H1 (cell line): ENCODE data around the gene TBC1D7. TPM values are rescaled to one million over a fixed set of nuclear protein-coding genes. Genes with fewer than 3 reads are reported as not detected.

Experiments used
- BACH1 ChIP-seq: IDR thresholded peaks from 2 replicates; pipeline ENCODE4 v1.6.1; 2012; ENCODE audit warnings: low read length, improper control_type of control experiment
- EZH2 ChIP-seq: fragments of 200-600 bp; sonication (generic); IDR thresholded peaks from 2 replicates; pipeline ENCODE4 v1.7.1; 2012; ENCODE audit warnings: low read depth, mild to moderate bottlenecking, moderate library complexity, low read length, inconsistent platforms; ENCODE audit not compliant: severe bottlenecking
- JUND ChIP-seq: IDR thresholded peaks from 2 replicates; pipeline ENCODE4 v1.6.1; 2011; ENCODE audit warnings: mild to moderate bottlenecking, improper control_type of control experiment, low read length
- MAFK ChIP-seq: IDR thresholded peaks from 2 replicates; pipeline ENCODE4 v1.6.1; 2012; ENCODE audit warnings: low read depth, mild to moderate bottlenecking, improper control_type of control experiment, low read length
- POLR2A ChIP-seq, 2 experiments: IDR thresholded peaks; 1 replicate in 1 of 2; 2 replicates in 1 of 2; pipeline ENCODE4 v1.6.1; 2011; ENCODE audit warnings: low read depth in 2 of 2, low read length in 2 of 2, mild to moderate bottlenecking in 2 of 2; ENCODE audit errors: control extremely low read depth in 1 of 2
- RAD21 ChIP-seq, 2 experiments: IDR thresholded peaks in 1 of 2; conservative IDR thresholded peaks in 1 of 2; 2 replicates each; pipeline ENCODE4 v1.6.1; 2011; ENCODE audit warnings: low read depth in 2 of 2, low read length in 2 of 2, improper control_type of control experiment in 1 of 2, inconsistent platforms in 1 of 2, mild to moderate bottlenecking in 1 of 2, moderate library complexity in 1 of 2
- SUZ12 ChIP-seq: fragments of 200-600 bp; sonication (generic); IDR thresholded peaks from 2 replicates; pipeline ENCODE4 v1.6.1; 2012; ENCODE audit warnings: mild to moderate bottlenecking, inconsistent platforms, low read length, moderate library complexity, mixed read lengths
- YY1 ChIP-seq: IDR thresholded peaks from 2 replicates; pipeline ENCODE4 v1.6.1; 2011; ENCODE audit warnings: low read depth, mild to moderate bottlenecking, low read length
- polyA plus RNA-seq, 7 experiments: library from polyadenylated mRNA; depleted of rRNA in 3 of 7; stranded (reverse) in 5 of 7; unstranded in 2 of 7; fragments of >200 nt in 5 of 7; fragments of 200-250 nt in 2 of 7; gene quantifications; 1 replicate in 5 of 7; 2 replicates in 1 of 7; 4 replicates in 1 of 7; pipeline versions ENCODE4 v1.2.1 to v1.2.3, GENCODE V29; 2011 to 2013; ENCODE audit warnings: missing spikeins in 2 of 7, mixed read lengths in 2 of 7
- total RNA-seq: library from RNA; stranded (reverse); fragmentation: NEBNext Ultra II Directional; extraction: Animal tissue kit (Norgen Biotek cat#: 25700); gene quantifications from 2 replicates; pipeline ENCODE4 v1.2.1, GENCODE V29; 2021
- TF ChIP-seq, protein P1 (sequence below): IDR thresholded peaks from 2 replicates; pipeline ENCODE4 v1.6.1; 2011; ENCODE audit warnings: low read length, improper control_type of control experiment
- TF ChIP-seq, protein P2 (sequence below): IDR thresholded peaks from 2 replicates; pipeline ENCODE4 v1.6.1; 2012; ENCODE audit warnings: inconsistent platforms

TBC1D7 gene
- total and polyA plus RNA-seq, 2 of the 8 experiments (the other 6 are each of a cell fraction or from before 2014, with no cell fraction given): 46.1 to 55.2 TPM

- TF ChIP-seq RAD21 (IDR thresholded peaks at IDR 0.05 in 1 of 2, conservative IDR thresholded peaks at IDR 0.05 in 1 of 2; ENCODE audit: low read depth in 2 of 2, low read length in 2 of 2) (no peak), SUZ12 (no peak), YY1 (no peak), BACH1 (no peak), POLR2A (IDR thresholded peaks at IDR 0.05; ENCODE audit: control extremely low read depth in 1 of 2, low read depth in 2 of 2, low read length in 2 of 2) (no peak), JUND (no peak), MAFK (no peak), EZH2 (no peak)
- TF ChIP-seq, protein P1, sequence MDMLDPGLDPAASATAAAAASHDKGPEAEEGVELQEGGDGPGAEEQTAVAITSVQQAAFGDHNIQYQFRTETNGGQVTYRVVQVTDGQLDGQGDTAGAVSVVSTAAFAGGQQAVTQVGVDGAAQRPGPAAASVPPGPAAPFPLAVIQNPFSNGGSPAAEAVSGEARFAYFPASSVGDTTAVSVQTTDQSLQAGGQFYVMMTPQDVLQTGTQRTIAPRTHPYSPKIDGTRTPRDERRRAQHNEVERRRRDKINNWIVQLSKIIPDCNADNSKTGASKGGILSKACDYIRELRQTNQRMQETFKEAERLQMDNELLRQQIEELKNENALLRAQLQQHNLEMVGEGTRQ: no peak
- TF ChIP-seq, protein P2, sequence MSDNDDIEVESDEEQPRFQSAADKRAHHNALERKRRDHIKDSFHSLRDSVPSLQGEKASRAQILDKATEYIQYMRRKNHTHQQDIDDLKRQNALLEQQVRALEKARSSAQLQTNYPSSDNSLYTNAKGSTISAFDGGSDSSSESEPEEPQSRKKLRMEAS: no peak
These were observed 39.1 kb upstream of the TBC1D7 start (continued) for GRCh38 chr6:13367396-13367795.
